CD4-positive, CD25-positive, alpha-beta regulatory T cell (primary cell): ENCODE data around the gene CD300LD. TPM values are rescaled to one million over a fixed set of nuclear protein-coding genes. Genes with fewer than 3 reads are reported as not detected.
"Not testable (repeated sequence)": the region's sequence is repeated elsewhere in the genome, so short reads cannot be mapped to it uniquely, and the experiment has no call there.

ENCODE experiments used
- ATAC-seq, 2 donors: fragments of 150-1000 bp; cut with Tn5 transposase; one replicate each; pipeline ENCODE4 v1.10.0; 2021; ENCODE audit warnings: low read depth in 2 of 2, moderate number of reproducible peaks in 2 of 2, moderate library complexity in 1 of 2
- DNase-seq, 3 donors: peaks; one replicate each; pipeline versions ENCODE4 v3.0.0 to v3.0.0-alpha.2; 2012 to 2022; ENCODE audit warnings: mixed read lengths in 1 of 3
- H3K27ac ChIP-seq: one replicate; pipeline ENCODE4 v1.7.0; 2013; ENCODE audit warnings: mild to moderate bottlenecking, low read length; ENCODE audit not compliant: insufficient read depth, poor library complexity, severe bottlenecking
- H3K27me3 ChIP-seq: one replicate; pipeline ENCODE4 v1.7.0; 2013; ENCODE audit warnings: low read length; ENCODE audit not compliant: control insufficient read depth, insufficient read depth
- H3K36me3 ChIP-seq: one replicate; pipeline ENCODE4 v1.7.0; 2013; ENCODE audit warnings: mild to moderate bottlenecking, low read length, moderate library complexity; ENCODE audit not compliant: control insufficient read depth, insufficient read depth
- H3K4me1 ChIP-seq: 2 replicates; pipeline ENCODE4 v1.7.0; 2013; ENCODE audit warnings: mild to moderate bottlenecking, low read length; ENCODE audit not compliant: insufficient read depth, control insufficient read depth, poor library complexity, severe bottlenecking
- H3K4me3 ChIP-seq: one replicate; pipeline ENCODE4 v1.7.0; 2013; ENCODE audit warnings: low read depth, mild to moderate bottlenecking, low read length, moderate library complexity
- H3K9me3 ChIP-seq, 2 experiments: 1 replicate in 1 of 2; 2 replicates in 1 of 2; pipeline ENCODE4 v1.7.0; 2013; ENCODE audit warnings: low read length in 2 of 2, mild to moderate bottlenecking in 1 of 2, moderate library complexity in 1 of 2; ENCODE audit not compliant: control insufficient read depth in 2 of 2
- H3K27ac Mint-ChIP-seq, 3 donors: one replicate each; pipeline ENCODE4 v1.8.0; 2020 to 2022; ENCODE audit warnings: mild to moderate bottlenecking in 3 of 3, mixed read lengths in 3 of 3, moderate library complexity in 2 of 3
- H3K27me3 Mint-ChIP-seq: one replicate; pipeline ENCODE4 v1.8.0; 2022; ENCODE audit warnings: mild to moderate bottlenecking, mixed read lengths
- H3K36me3 Mint-ChIP-seq: one replicate; pipeline ENCODE4 v1.8.0; 2020; ENCODE audit warnings: mixed read lengths
- H3K4me1 Mint-ChIP-seq, 4 donors: one replicate each; pipeline ENCODE4 v1.8.0; 2020 to 2022; ENCODE audit warnings: mixed read lengths in 4 of 4, mild to moderate bottlenecking in 1 of 4
- H3K4me3 Mint-ChIP-seq, 4 donors: one replicate each; pipeline ENCODE4 v1.8.0; 2020 to 2022; ENCODE audit warnings: mild to moderate bottlenecking in 4 of 4, mixed read lengths in 4 of 4, moderate library complexity in 3 of 4
- H3K9me3 Mint-ChIP-seq, 7 donors: one replicate each; pipeline ENCODE4 v1.8.0; 2020 to 2022; ENCODE audit warnings: mixed read lengths in 7 of 7, mild to moderate bottlenecking in 3 of 7, moderate library complexity in 2 of 7
- polyA plus RNA-seq, 4 donors: library from polyadenylated mRNA; unstranded; fragments of 300-500 nt; fragmentation: Illumina TruSeq; gene quantifications; one replicate each; pipeline ENCODE4 v1.2.3, GENCODE V29; 2021
- total RNA-seq: library from RNA; stranded (reverse); gene quantifications from one replicate; pipeline ENCODE4 v1.2.3, GENCODE V29; 2022

Gene CD300LD
- total and polyA plus RNA-seq, 5 donors from 2014 or later = not detected

DNA sequence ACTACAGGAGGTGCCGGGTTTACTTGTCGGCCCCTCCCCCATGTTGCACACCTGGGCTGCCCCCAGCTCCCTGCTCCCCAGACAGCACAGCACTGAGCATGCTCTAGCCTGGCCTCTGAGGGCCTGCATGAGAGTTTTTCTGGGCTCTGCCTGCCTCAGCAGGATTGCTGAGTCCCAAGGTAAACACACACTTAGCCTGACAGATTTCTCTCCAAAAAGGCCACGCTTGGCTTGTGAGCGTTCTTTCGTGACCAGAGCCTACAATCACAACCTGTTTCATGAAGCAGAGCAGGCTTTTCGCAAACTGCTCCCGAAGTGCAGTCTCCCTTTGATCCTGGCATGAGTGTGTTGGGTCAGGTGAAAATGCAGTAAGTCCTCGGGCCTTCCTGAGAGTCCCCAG, 41.2 kb upstream of the CD300LD start:
- Mint-ChIP-seq H3K9me3 (peaks cover 0 to 6% (median 0%) of the 10 kb centered on the region in 7 donors), H3K27ac (no peak overlapping the region), H3K4me1 (peaks cover 0 to 5% (median 0%) of the 10 kb centered on the region in 4 donors), H3K4me3 (peak overlapping the region in 1 of 4 donors; percentile 8), H3K27me3 (peaks cover 35% of the 10 kb centered on the region), H3K36me3 (no peaks in the 10 kb centered on the region)
- H3K27me3 ChIP-seq = peaks cover 12% of the 10 kb centered on the region
- no peaks in the 10 kb centered on the region for H3K4me1 ChIP-seq
- DNase-seq = no peak
- no peak overlapping the region for H3K4me3 ChIP-seq
- no peaks in the 10 kb centered on the region for H3K9me3 ChIP-seq
- H3K36me3 ChIP-seq = no peaks in the 10 kb centered on the region
- ATAC-seq = no peak
- no peak overlapping the region for H3K27ac ChIP-seq

GRCh38 chr17:74632617-74633016, 40.5 kb upstream of the CD300LD start:
- Histone ChIP-seq H3K4me3 (no peak overlapping the region), H3K27ac (no peak overlapping the region), H3K9me3 (no peaks in the 10 kb centered on the region), H3K27me3 (peaks cover 8% of the 10 kb centered on the region), H3K4me1 (no peaks in the 10 kb centered on the region), H3K36me3 (no peaks in the 10 kb centered on the region)
- peaks cover 33% of the 10 kb centered on the region for H3K27me3 Mint-ChIP-seq
- no peaks in the 10 kb centered on the region for H3K36me3 Mint-ChIP-seq
- ATAC-seq (no peak), DNase-seq (no peak)
- peak overlapping the region in 1 of 3 donors; percentile 2 for H3K27ac Mint-ChIP-seq
- H3K4me1 Mint-ChIP-seq = peaks cover 0 to 5% (median 0%) of the 10 kb centered on the region in 4 donors
- H3K9me3 Mint-ChIP-seq = peaks cover 0 to 6% (median 0%) of the 10 kb centered on the region in 7 donors
- no peak overlapping the region for H3K4me3 Mint-ChIP-seq

DNA sequence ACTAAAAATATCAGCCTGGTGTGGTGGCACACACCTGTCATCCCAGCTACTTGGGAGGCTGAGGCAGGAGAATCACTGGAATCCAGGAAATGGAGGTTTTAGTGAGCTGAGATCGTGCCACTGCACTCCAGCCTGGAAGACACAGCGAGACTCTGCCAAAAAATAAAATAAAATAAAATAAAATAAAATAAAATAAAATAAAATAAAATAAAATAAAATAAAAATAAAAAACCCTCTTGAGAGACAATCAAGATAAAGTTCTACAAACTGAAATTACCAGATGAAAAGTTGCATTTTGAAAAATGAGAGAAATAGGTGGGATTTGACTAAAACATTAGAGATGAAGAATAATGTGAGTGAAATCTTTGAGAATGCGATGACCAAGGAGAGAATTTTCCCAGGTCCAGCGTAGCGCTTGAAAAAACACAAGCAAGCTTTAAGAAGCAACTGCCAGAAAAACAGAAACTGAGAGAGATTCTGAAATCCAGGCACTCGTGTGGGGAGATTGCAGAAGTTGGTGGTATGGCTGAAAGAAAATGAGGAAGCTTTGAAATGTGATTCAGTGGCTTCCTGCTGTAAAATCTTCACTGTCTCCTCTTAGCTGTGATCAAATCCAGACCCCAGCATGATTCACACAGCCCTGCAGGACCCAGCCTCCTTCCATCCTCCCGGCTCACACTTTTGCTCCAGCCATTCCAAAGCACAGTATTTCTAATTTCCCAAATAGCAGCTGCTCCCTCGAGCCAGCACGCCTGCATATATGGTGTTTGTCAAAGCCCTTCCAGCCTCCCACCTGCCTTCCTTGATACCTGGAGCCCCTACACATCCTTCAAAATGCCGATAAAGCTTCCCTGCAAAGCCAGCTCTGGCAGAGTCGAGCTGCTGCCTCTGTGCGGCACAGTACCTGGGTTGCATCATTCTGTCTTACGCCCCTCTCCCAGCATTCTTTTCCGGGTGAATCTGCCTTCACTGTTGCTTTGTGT, 39.7 kb upstream of the CD300LD start:
- no peak overlapping the region for H3K4me3 Mint-ChIP-seq
- H3K27me3 Mint-ChIP-seq = peaks cover 32% of the 10 kb centered on the region
- H3K27ac Mint-ChIP-seq = peak overlapping the region in 1 of 3 donors; percentile 5
- DNase-seq (no peak), ATAC-seq (peak; percentile 24 to 50)
- no peaks in the 10 kb centered on the region for H3K36me3 ChIP-seq
- peaks cover 8% of the 10 kb centered on the region for H3K27me3 ChIP-seq
- no peaks in the 10 kb centered on the region for H3K4me1 ChIP-seq
- H3K36me3 Mint-ChIP-seq = no peaks in the 10 kb centered on the region
- H3K4me3 ChIP-seq = no peak overlapping the region
- H3K4me1 Mint-ChIP-seq = peaks cover 0 to 5% (median 0%) of the 10 kb centered on the region in 4 donors
- peaks cover 0 to 8% (median 0%) of the 10 kb centered on the region in 7 donors for H3K9me3 Mint-ChIP-seq
- H3K9me3 ChIP-seq = peaks cover under 1 to 1% of the 10 kb centered on the region in 2 experiments
- no peak overlapping the region for H3K27ac ChIP-seq

DNA sequence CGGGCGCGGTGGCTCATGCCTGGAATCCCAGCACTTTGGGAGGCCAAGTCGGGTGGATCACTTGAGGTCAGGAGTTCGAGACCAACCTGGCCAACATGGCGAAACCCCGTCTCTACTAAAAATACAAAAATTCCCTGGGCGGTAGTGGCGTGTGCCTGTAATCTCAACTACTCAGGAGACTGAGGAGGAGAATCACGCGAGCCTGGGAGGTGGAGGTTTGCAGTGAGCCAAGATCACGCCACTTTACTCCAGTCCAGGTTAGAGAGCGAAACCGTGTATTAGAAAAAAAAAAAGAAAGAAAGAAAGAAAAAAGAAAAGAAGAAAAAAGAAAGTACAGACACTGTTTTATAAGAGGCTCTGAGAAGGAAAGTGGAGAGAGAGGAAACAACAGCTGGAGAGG, 38.2 kb upstream of the CD300LD start:
- not testable (repeated sequence) for DNase-seq, H3K36me3 Mint-ChIP-seq, H3K27ac Mint-ChIP-seq, ATAC-seq, H3K27ac ChIP-seq, H3K36me3 ChIP-seq, H3K4me1 ChIP-seq, H3K4me1 Mint-ChIP-seq, H3K4me3 ChIP-seq, H3K4me3 Mint-ChIP-seq
- Mint-ChIP-seq H3K9me3 (peaks cover 0 to 12% (median 1%) of the 10 kb centered on the region in 7 donors), H3K27me3 (peaks cover 33% of the 10 kb centered on the region)
- peaks cover 4 to 11% of the 10 kb centered on the region in 2 experiments for H3K9me3 ChIP-seq
- peaks cover 17% of the 10 kb centered on the region for H3K27me3 ChIP-seq

GRCh38 chr17:74625661-74626060, 33.6 kb upstream of the CD300LD start:
- H3K4me3 ChIP-seq = no peak overlapping the region
- peaks cover 4 to 11% of the 10 kb centered on the region in 2 experiments for H3K9me3 ChIP-seq
- H3K27me3 ChIP-seq = peaks cover 25% of the 10 kb centered on the region
- no peak for DNase-seq
- Mint-ChIP-seq H3K36me3 (no peaks in the 10 kb centered on the region), H3K9me3 (peaks cover 0 to 12% (median 4%) of the 10 kb centered on the region in 7 donors), H3K27me3 (peaks cover 49% of the 10 kb centered on the region), H3K27ac (peak overlapping the region in 1 of 3 donors; percentile 20), H3K4me3 (no peak overlapping the region), H3K4me1 (peaks cover 0 to 1% (median 0%) of the 10 kb centered on the region in 4 donors)
- no peaks in the 10 kb centered on the region for H3K36me3 ChIP-seq
- ATAC-seq = no peak
- H3K27ac ChIP-seq = no peak overlapping the region
- H3K4me1 ChIP-seq = no peaks in the 10 kb centered on the region

DNA sequence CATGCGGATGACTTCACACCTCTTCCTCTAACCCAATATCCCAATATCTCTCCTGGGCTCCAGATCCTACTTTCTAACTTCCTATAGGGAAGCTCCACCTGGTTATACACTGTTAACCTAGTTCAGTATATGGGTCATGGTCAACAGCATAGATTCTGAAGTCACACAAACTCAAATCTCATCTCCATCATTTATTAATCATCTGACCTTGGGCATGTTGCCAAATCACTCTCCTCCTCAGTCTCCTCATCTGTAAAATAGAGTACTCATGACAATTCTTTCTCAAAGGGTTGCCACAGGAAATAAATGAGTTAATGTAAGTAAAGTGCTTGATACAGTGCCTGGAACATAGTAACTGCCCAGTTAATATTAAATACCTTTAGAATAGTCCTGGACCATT, 32.0 kb upstream of the CD300LD start:
- Mint-ChIP-seq H3K4me3 (no peak overlapping the region), H3K27me3 (peaks cover 51% of the 10 kb centered on the region), H3K36me3 (no peaks in the 10 kb centered on the region), H3K9me3 (peaks cover 0 to 12% (median 4%) of the 10 kb centered on the region in 7 donors), H3K4me1 (no peaks in the 10 kb centered on the region), H3K27ac (no peak overlapping the region)
- Histone ChIP-seq H3K4me3 (no peak overlapping the region), H3K27ac (no peak overlapping the region), H3K36me3 (no peaks in the 10 kb centered on the region), H3K9me3 (peaks cover 4 to 11% of the 10 kb centered on the region in 2 experiments), H3K27me3 (peaks cover 25% of the 10 kb centered on the region), H3K4me1 (no peaks in the 10 kb centered on the region)
- DNase-seq (no peak), ATAC-seq (no peak)

DNA sequence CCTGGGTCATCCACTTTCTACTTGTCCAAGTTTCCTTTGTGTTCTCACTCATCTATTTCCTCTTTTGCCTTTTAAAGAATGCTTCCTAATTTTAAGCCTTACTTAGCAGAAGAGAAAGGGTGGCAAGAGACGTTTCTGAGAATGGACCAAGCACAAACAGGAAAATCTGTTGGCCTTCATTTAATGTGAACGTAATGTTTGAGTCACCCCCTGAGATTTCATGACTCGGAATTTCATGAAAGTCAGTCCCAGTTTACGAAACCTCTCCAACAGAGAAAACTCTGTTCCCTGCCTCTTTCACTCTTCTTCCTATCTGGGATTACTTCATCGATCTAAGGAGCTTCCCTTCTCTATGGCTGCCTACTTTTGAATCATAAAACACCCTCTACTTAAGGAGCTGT, 31.6 kb upstream of the CD300LD start, which contains the start of gene CD300E:
TSS of gene CD300E (minus strand) at position 46 of the 401 bp plus-strand sequence. CDS start 117 bp downstream, outside the sequence.
- no peaks in the 10 kb centered on the region for H3K4me1 ChIP-seq
- Mint-ChIP-seq H3K27me3 (peaks cover 51% of the 10 kb centered on the region), H3K27ac (no peak within 1 kb of the TSS), H3K4me1 (no peaks in the 10 kb centered on the region), H3K9me3 (peaks cover 0 to 12% (median 2%) of the 10 kb centered on the region in 7 donors), H3K4me3 (no peak within 1 kb of the TSS), H3K36me3 (no peaks in the 10 kb centered on the region)
- H3K36me3 ChIP-seq = no peaks in the 10 kb centered on the region
- peaks cover 25% of the 10 kb centered on the region for H3K27me3 ChIP-seq
- no peak within 1 kb of the TSS for H3K27ac ChIP-seq
- peaks cover 4 to 11% of the 10 kb centered on the region in 2 experiments for H3K9me3 ChIP-seq
- DNase-seq = no peak
- no peak within 1 kb of the TSS for H3K4me3 ChIP-seq
- no peak for ATAC-seq
